RPMI8226 (cell line): ENCODE data around the gene GMDS.

Experiments
- DNase-seq: peaks from one replicate; pipeline ENCODE4 v3.0.0-alpha.2; 2015

Gene GMDS

GRCh38 chr6:1917626-1918371, 327.6 kb downstream of the GMDS start:
- no peak for DNase-seq

GRCh38 chr6:1916334-1917070, 328.9 kb downstream of the GMDS start:
- DNase-seq = no peak

GRCh38 chr6:1915226-1915625, 330.2 kb downstream of the GMDS start:
- no peak for DNase-seq

- DNase-seq = no peak
Observed at GRCh38 chr6:1913577-1913976, 331.8 kb downstream of the GMDS start.

GRCh38 chr6:1912731-1913130, 332.7 kb downstream of the GMDS start:
- no peak for DNase-seq

- no peak for DNase-seq
Observed at GRCh38 chr6:1911474-1911873, 333.9 kb downstream of the GMDS start.

GRCh38 chr6:1910621-1911407, 334.6 kb downstream of the GMDS start:
- no peak for DNase-seq

- DNase-seq = no peak
Observed at GRCh38 chr6:1908784-1909183, 336.6 kb downstream of the GMDS start.

GRCh38 chr6:1906609-1907008, 338.8 kb downstream of the GMDS start:
- no peak for DNase-seq

GRCh38 chr6:1906014-1906413, 339.4 kb downstream of the GMDS start:
- DNase-seq = no peak

GRCh38 chr6:1904898-1905297, 340.5 kb downstream of the GMDS start:
- DNase-seq = no peak

GRCh38 chr6:1904466-1904799, 341.0 kb downstream of the GMDS start:
- no peak for DNase-seq

- DNase-seq = no peak
Observed at GRCh38 chr6:1903780-1904465, 341.5 kb downstream of the GMDS start.

GRCh38 chr6:1901556-1901955, 343.8 kb downstream of the GMDS start:
- no peak for DNase-seq

- DNase-seq = no peak
Observed at GRCh38 chr6:1896897-1897296, 348.5 kb downstream of the GMDS start.

- no peak for DNase-seq
Observed at GRCh38 chr6:1895721-1896120, 349.7 kb downstream of the GMDS start.

- DNase-seq = no peak
Observed at GRCh38 chr6:1894954-1895353, 350.5 kb downstream of the GMDS start.

- no peak for DNase-seq
Observed at GRCh38 chr6:1893470-1894130, 351.8 kb downstream of the GMDS start.

GRCh38 chr6:1892716-1893115, 352.7 kb downstream of the GMDS start:
- no peak for DNase-seq

- no peak for DNase-seq
Observed at GRCh38 chr6:1890987-1891386, 354.4 kb downstream of the GMDS start.

- DNase-seq = no peak
Observed at GRCh38 chr6:1890071-1890470, 355.3 kb downstream of the GMDS start.

GRCh38 chr6:1885576-1886011, 359.8 kb downstream of the GMDS start:
- no peak for DNase-seq

GRCh38 chr6:1884313-1884712, 361.1 kb downstream of the GMDS start:
- no peak for DNase-seq
